ENCODE data around the gene AAMP.

The AAMP gene

DNA sequence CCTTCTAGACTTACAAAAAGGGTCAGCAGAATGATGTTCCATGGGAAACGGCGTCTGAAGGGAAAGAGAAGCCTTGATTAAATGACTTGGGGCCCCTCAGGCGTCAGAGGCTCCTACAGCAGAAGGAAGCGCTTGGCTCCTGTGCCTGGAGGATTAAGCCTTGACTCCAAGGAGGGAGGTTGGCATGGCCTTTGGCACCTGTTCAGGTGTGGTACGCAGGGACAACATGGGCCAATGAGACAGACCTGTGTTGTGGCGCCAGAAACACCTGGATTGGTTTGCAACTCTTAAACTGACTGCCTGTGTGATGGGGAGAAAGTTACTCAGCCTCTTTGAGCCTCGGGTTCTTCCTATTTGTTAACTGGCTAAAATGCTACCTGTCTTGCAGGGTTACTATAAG, 8.0 kb upstream of the AAMP start:
- TF ChIP-seq, protein P1, sequence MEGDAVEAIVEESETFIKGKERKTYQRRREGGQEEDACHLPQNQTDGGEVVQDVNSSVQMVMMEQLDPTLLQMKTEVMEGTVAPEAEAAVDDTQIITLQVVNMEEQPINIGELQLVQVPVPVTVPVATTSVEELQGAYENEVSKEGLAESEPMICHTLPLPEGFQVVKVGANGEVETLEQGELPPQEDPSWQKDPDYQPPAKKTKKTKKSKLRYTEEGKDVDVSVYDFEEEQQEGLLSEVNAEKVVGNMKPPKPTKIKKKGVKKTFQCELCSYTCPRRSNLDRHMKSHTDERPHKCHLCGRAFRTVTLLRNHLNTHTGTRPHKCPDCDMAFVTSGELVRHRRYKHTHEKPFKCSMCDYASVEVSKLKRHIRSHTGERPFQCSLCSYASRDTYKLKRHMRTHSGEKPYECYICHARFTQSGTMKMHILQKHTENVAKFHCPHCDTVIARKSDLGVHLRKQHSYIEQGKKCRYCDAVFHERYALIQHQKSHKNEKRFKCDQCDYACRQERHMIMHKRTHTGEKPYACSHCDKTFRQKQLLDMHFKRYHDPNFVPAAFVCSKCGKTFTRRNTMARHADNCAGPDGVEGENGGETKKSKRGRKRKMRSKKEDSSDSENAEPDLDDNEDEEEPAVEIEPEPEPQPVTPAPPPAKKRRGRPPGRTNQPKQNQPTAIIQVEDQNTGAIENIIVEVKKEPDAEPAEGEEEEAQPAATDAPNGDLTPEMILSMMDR (conservative IDR thresholded peaks at IDR 0.05; ENCODE audit: low read depth, low read length), result no peak
- Histone ChIP-seq H2AFZ (ENCODE audit: low read depth) (no peak overlapping the region), H3K4me3 (IDR thresholded peaks at IDR 0.05; ENCODE audit: insufficient read depth, low read depth, low read length) (no peak overlapping the region), H3K9ac (no peak overlapping the region), H3K4me1 (ENCODE audit: low read depth, poor library complexity, severe bottlenecking) (peaks cover 11% of the 10 kb centered on the region), H4K20me1 (ENCODE audit: insufficient read depth) (no peaks in the 10 kb centered on the region), H3K27ac (no peak overlapping the region), H3K79me2 (ENCODE audit: insufficient read depth, low read depth) (0 out of 2 replicates have a peak, but pooled peaks cover 5% of the 10 kb centered on the region), H3K27me3 (ENCODE audit: insufficient read depth, low read depth) (no peaks in the 10 kb centered on the region), H3K36me3 (ENCODE audit: insufficient read depth) (no peaks in the 10 kb centered on the region), H3K4me2 (no peak overlapping the region)

DNA sequence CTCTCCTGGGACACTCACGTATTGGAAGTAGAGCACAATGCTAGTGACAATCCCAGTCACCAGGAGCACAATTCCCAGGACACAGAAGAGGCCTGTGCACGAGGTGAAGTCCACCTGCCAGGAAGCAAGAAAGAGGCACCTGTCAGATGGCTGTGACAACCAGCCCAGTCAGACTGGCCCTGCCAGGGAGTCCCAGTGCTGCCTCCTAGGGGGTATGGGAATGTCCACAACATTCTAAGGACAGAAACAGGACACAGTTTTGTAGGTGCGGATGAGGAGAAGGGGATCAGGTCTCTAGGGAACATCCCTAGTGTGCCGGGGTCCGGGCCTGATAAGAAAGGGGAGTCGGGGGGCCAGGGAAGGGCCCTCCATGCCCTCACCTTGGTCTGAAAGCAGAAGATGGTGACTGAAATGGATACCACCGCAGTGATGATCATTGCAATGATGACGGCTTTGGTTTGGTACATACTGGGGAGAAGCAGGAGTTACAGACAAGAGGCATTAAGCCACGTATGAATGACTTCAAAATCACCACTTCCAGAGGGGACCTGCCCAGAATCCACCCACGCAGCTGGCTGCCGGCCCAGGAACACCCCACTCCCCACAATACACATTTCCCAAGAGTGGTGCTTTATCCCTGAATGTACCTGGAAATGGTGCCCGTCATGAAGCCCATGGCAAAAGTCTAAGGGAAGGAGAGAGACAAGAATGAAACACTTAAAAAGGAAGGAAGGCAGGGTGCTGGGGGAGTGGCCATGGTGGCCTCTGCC, 7.2 kb upstream of the AAMP start:
- Histone ChIP-seq H3K4me3 (IDR thresholded peaks at IDR 0.05; ENCODE audit: insufficient read depth, low read depth, low read length) (no peak overlapping the region), H3K4me2 (no peak overlapping the region), H3K4me1 (ENCODE audit: low read depth, poor library complexity, severe bottlenecking) (peaks cover 10% of the 10 kb centered on the region), H3K9ac (no peak overlapping the region), H3K36me3 (ENCODE audit: insufficient read depth) (no peaks in the 10 kb centered on the region), H3K27me3 (ENCODE audit: insufficient read depth, low read depth) (no peaks in the 10 kb centered on the region), H3K79me2 (ENCODE audit: insufficient read depth, low read depth) (no peaks in the 10 kb centered on the region), H4K20me1 (ENCODE audit: insufficient read depth) (no peaks in the 10 kb centered on the region), H2AFZ (ENCODE audit: low read depth) (no peak overlapping the region), H3K27ac (no peak overlapping the region)
- TF ChIP-seq, protein P1 (conservative IDR thresholded peaks at IDR 0.05; ENCODE audit: low read depth, low read length), result no peak

DNA sequence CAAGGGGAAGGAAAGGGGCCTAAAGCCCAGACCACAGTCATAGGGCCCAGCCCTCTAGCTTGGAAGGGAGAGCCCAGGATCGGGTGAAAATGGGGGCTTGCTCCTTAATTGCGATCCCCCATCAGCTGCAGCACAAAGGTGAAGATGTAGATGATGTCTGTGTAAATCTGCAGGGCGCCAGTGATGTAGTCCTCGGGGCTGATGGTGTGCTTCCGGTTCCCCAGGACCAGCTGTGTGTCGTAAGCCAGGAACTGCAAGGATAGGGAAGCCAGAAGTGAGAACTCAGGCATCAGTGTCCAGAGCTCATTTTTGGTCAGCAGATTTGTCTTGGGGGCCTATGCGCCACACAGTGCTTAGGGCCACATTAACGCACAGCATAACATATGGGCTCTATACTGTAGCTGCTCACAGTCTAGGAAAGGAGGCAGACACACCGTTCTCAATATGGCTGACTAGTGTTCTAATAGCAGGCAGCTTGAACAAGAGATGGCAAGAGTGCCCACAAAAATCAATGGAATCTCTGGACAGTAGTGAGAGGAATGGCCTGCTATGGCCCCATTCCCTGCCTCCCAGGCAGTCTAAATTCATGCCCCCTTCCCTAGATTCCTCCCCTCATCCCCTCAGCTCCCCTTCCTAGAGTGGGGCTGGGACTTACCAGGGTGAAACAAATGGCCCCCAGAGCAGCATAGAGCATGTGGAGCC, 5.6 kb upstream of the AAMP start:
- Histone ChIP-seq H3K4me3 (IDR thresholded peaks at IDR 0.05; ENCODE audit: insufficient read depth, low read depth, low read length) (no peak overlapping the region), H3K79me2 (ENCODE audit: insufficient read depth, low read depth) (peaks cover 12% of the 10 kb centered on the region; the same call in 1 of the 2 replicates), H3K4me2 (no peak overlapping the region), H2AFZ (ENCODE audit: low read depth) (no peak overlapping the region), H4K20me1 (ENCODE audit: insufficient read depth) (no peaks in the 10 kb centered on the region), H3K27me3 (ENCODE audit: insufficient read depth, low read depth) (no peaks in the 10 kb centered on the region), H3K4me1 (ENCODE audit: low read depth, poor library complexity, severe bottlenecking) (peaks cover 20% of the 10 kb centered on the region), H3K36me3 (ENCODE audit: insufficient read depth) (no peaks in the 10 kb centered on the region), H3K9ac (no peak overlapping the region), H3K27ac (no peak overlapping the region)
- TF ChIP-seq, protein P1 (conservative IDR thresholded peaks at IDR 0.05; ENCODE audit: low read depth, low read length), result no peak

DNA sequence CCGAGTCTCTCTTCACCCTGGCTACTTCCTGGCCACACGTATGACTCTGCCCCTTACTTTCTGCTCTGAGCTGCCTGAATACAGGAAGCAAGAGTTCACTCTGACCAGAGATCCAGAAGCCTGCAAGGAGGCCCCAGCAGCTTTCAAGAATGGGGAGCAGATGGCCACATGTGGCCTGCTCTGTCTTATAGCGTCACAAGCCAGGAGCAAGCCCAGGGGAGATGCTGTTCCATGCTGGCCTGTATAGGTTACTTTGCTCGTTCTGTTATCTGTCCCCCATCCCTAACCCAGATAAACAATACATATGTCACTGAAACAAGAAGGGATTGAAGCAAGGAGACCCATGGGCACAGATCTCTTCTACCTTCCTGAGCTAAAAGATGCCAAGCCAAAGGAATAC, 4.6 kb upstream of the AAMP start:
- H3K4me1 ChIP-seq (ENCODE audit: low read depth, poor library complexity, severe bottlenecking), result peaks cover 20% of the 10 kb centered on the region
- no peak overlapping the region for H2AFZ ChIP-seq (ENCODE audit: low read depth)
- no peaks in the 10 kb centered on the region for H3K36me3 ChIP-seq (ENCODE audit: insufficient read depth)
- no peak overlapping the region for H3K4me2 ChIP-seq
- H4K20me1 ChIP-seq (ENCODE audit: insufficient read depth), result no peaks in the 10 kb centered on the region
- no peak overlapping the region for H3K4me3 ChIP-seq (IDR thresholded peaks at IDR 0.05; ENCODE audit: insufficient read depth, low read depth, low read length)
- H3K9ac ChIP-seq, result no peak overlapping the region
- H3K79me2 ChIP-seq (ENCODE audit: insufficient read depth, low read depth), result peaks cover 15% of the 10 kb centered on the region; the same call in 1 of the 2 replicates
- no peaks in the 10 kb centered on the region for H3K27me3 ChIP-seq (ENCODE audit: insufficient read depth, low read depth)
- TF ChIP-seq, protein P1 (conservative IDR thresholded peaks at IDR 0.05; ENCODE audit: low read depth, low read length), result no peak
- no peak overlapping the region for H3K27ac ChIP-seq
